ENCODE measurements around the gene CACNA1D.

DNA sequence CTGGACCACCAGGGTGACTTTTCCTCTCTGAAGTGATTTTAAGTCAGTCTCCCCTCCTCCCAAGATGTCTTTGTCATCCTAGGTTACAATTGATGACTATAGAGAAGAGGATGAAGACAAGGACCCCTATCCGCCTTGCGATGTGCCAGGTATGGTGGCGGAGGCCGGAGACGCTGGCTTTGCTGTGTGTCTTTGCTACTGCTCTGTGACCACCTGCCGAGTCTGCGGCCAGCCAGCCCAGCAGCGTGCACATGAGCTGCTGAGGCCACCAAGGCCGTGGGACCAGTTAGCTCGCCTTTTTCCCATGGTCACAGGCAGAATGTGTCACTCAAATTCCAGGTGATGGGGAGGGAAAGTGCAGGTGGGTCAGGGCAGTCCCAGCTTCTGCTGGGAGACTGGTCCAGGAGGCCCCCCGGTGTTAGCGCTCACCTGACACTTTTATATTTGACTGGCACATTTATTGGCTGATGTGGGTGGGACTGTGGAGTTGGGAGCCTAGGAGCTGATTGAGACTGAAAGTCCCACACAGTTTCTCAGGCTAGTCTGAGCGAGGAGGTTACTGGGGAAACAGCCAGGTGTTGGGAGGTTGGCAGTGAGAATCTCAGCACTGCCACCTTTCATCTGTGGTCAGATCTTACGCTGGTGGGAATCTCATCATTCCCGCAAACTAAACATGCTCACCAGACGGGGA lies 237.7 kb downstream of the CACNA1D start:
- TF ChIP-seq, protein P1, sequence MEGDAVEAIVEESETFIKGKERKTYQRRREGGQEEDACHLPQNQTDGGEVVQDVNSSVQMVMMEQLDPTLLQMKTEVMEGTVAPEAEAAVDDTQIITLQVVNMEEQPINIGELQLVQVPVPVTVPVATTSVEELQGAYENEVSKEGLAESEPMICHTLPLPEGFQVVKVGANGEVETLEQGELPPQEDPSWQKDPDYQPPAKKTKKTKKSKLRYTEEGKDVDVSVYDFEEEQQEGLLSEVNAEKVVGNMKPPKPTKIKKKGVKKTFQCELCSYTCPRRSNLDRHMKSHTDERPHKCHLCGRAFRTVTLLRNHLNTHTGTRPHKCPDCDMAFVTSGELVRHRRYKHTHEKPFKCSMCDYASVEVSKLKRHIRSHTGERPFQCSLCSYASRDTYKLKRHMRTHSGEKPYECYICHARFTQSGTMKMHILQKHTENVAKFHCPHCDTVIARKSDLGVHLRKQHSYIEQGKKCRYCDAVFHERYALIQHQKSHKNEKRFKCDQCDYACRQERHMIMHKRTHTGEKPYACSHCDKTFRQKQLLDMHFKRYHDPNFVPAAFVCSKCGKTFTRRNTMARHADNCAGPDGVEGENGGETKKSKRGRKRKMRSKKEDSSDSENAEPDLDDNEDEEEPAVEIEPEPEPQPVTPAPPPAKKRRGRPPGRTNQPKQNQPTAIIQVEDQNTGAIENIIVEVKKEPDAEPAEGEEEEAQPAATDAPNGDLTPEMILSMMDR (IDR thresholded peaks at IDR 0.05; ENCODE audit: low read depth, low read length): no peak
- TF ChIP-seq EZH2phosphoT487 (IDR thresholded peaks at IDR 0.05; ENCODE audit: low read depth): no peak

All from OCI-LY3 (cell line).